Right renal pelvis (tissue), 4 donors: ENCODE measurements around the gene TMOD3. TPM values are rescaled to one million over a fixed set of nuclear protein-coding genes. Genes with fewer than 3 reads are reported as not detected.

Experiments
- DNase-seq, 4 donors: peaks; one replicate each; pipeline ENCODE4 v3.0.0-alpha.2; 2013; ENCODE audit warnings: low read depth in 4 of 4, low spot score in 3 of 4, missing footprints in 1 of 4
- polyA plus RNA-seq, 4 donors: library from polyadenylated mRNA; unstranded; fragments of 120-200 nt; gene quantifications; one replicate each; pipeline ENCODE4 v1.2.1, GENCODE V29; 2013; ENCODE audit not compliant: insufficient read length in 4 of 4

The TMOD3 gene
- polyA plus RNA-seq, 4 donors, result 47.3 to 60.5 (median 54.0) TPM

- no peak for DNase-seq
Measured at GRCh38 chr15:51889486-51889885, 60.0 kb downstream of the TMOD3 start.

GRCh38 chr15:51904421-51904820 is 75.0 kb downstream of the TMOD3 start:
- no peak for DNase-seq

- DNase-seq, result no peak
Measured at GRCh38 chr15:51904931-51905330, 75.5 kb downstream of the TMOD3 start.

- no peak for DNase-seq
Measured at GRCh38 chr15:51907136-51907862, 77.8 kb downstream of the TMOD3 start.

GRCh38 chr15:51908316-51908715 is 78.9 kb downstream of the TMOD3 start:
- DNase-seq, result no peak

- DNase-seq, result no peak
Measured at GRCh38 chr15:51909584-51909983, 80.1 kb downstream of the TMOD3 start.

GRCh38 chr15:51912528-51912927 is 83.1 kb downstream of the TMOD3 start:
- no peak for DNase-seq

- no peak for DNase-seq
Measured at GRCh38 chr15:51917493-51917892, 88.0 kb downstream of the TMOD3 start.

- no peak for DNase-seq
Measured at GRCh38 chr15:51924156-51925068, 95.0 kb downstream of the TMOD3 start.

GRCh38 chr15:51926809-51927208 is 97.4 kb downstream of the TMOD3 start:
- DNase-seq, result no peak

- DNase-seq, result no peak
Measured at GRCh38 chr15:51931016-51931415, 101.6 kb downstream of the TMOD3 start.

- DNase-seq, result no peak
Measured at GRCh38 chr15:51931638-51932037, 102.2 kb downstream of the TMOD3 start.

GRCh38 chr15:51932161-51932560 is 102.7 kb downstream of the TMOD3 start:
- DNase-seq, result no peak

GRCh38 chr15:51935466-51936104 is 106.1 kb downstream of the TMOD3 start:
- no peak for DNase-seq

- DNase-seq, result no peak
Measured at GRCh38 chr15:51936105-51936478, 106.6 kb downstream of the TMOD3 start.

GRCh38 chr15:51938286-51938685 is 108.8 kb downstream of the TMOD3 start:
- no peak for DNase-seq

- no peak for DNase-seq
Measured at GRCh38 chr15:51939216-51939615, 109.8 kb downstream of the TMOD3 start.

- DNase-seq, result no peak
Measured at GRCh38 chr15:51947124-51947523, 117.7 kb downstream of the TMOD3 start.

GRCh38 chr15:51952805-51953204 is 123.4 kb downstream of the TMOD3 start:
- DNase-seq, result no peak

- no peak for DNase-seq
Measured at GRCh38 chr15:51955504-51955903, 126.1 kb downstream of the TMOD3 start.
